ENCODE data around the gene EPHA6. TPM values are rescaled to one million over a fixed set of nuclear protein-coding genes. Genes with fewer than 3 reads are reported as not detected.

Gene EPHA6
- total and polyA plus RNA-seq, 10 of the 15 experiments (the other 5 are each of a cell fraction or from before 2014, with no cell fraction given), result not detected

DNA sequence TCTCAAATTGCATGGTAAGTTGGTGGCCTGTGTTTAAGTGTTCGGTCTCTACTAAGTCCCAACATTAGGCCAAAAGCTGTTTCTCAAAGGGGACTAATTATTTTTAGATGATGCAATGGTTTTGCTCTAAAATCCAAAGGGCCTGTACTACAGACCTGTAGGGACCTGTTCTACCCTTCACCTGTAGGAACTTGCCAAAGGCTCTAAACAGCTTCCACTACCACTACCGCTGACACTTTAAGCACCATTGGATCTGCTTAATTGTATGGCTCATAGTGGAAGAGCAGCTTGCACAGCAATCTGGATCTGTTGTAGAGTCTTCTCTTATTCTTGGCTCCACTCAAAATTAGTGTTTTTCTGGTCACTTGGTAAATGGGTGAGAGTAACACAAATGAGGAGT lies 346.8 kb downstream of the EPHA6 start:
- no peak for TF ChIP-seq ZNF207 (IDR thresholded peaks at IDR 0.05; ENCODE audit: borderline replicate concordance)
- no peak for TF ChIP-seq MTA3 (IDR thresholded peaks at IDR 0.05; ENCODE audit: borderline replicate concordance, low read length)
- TF ChIP-seq, protein P1, sequence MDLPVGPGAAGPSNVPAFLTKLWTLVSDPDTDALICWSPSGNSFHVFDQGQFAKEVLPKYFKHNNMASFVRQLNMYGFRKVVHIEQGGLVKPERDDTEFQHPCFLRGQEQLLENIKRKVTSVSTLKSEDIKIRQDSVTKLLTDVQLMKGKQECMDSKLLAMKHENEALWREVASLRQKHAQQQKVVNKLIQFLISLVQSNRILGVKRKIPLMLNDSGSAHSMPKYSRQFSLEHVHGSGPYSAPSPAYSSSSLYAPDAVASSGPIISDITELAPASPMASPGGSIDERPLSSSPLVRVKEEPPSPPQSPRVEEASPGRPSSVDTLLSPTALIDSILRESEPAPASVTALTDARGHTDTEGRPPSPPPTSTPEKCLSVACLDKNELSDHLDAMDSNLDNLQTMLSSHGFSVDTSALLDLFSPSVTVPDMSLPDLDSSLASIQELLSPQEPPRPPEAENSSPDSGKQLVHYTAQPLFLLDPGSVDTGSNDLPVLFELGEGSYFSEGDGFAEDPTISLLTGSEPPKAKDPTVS (IDR thresholded peaks at IDR 0.05; ENCODE audit: low read depth, low read length), result no peak
- CTCF ChIA-PET, result no interaction called here
- BruUV-seq (replicated peaks), result no TSS peak
- no peaks in the 10 kb centered on the region for H3K9me3 ChIP-seq (replicated peaks; ENCODE audit: control insufficient read depth, insufficient read depth, low read length)
- H3K4me3 ChIP-seq, result no peak overlapping the region
- H3K79me2 ChIP-seq (ENCODE audit: control insufficient read depth, insufficient read depth, low read length), result no peaks in the 10 kb centered on the region
- DNase-seq (ENCODE audit: low read depth, low spot score), result no peak
- 66% methylated on average over 2 of the region's 2 CpGs for WGBS (ENCODE audit: insufficient coverage, insufficient replicate concordance, low lambda C conversion rate, missing lambda C conversion rate)
- in situ Hi-C loops (cut with MboI), result no loop called here
- H3K9ac ChIP-seq (ENCODE audit: control insufficient read depth, insufficient read depth, low read length), result no peak overlapping the region
- H3K36me3 ChIP-seq (ENCODE audit: control insufficient read depth in 2 of 2, insufficient read depth in 2 of 2, low read length in 1 of 2), result no peaks in the 10 kb centered on the region
- POLR2A ChIA-PET, result no interaction called here
- SMC1A ChIA-PET (ENCODE audit: uncharacterized antibody, unreplicated experiment), result no interaction called here
- H3K27ac ChIP-seq (ENCODE audit: control insufficient read depth, insufficient read depth), result no peak overlapping the region
- intact Hi-C loops (cut with micrococcal nuclease; ENCODE audit: unreplicated experiment), result no loop called here
- ATAC-seq, result no peak
- RAD21 ChIA-PET (ENCODE audit: unreplicated experiment), result no interaction called here
- H4K20me1 ChIP-seq (ENCODE audit: control insufficient read depth, insufficient read depth), result no peaks in the 10 kb centered on the region
- no peak overlapping the region for H3K4me2 ChIP-seq (ENCODE audit: control insufficient read depth, insufficient read depth)
- no peaks in the 10 kb centered on the region for H3K27me3 ChIP-seq (replicated peaks in 1 of 2; ENCODE audit: control insufficient read depth in 2 of 2, insufficient read depth in 2 of 2, low read length in 1 of 2)
- FAIRE-seq, result no peak
- no peak overlapping the region for H2AFZ ChIP-seq (ENCODE audit: control insufficient read depth, low read depth, low read length)
- H3K4me1 ChIP-seq (ENCODE audit: control insufficient read depth, insufficient read depth, low read length), result no peaks in the 10 kb centered on the region

DNA sequence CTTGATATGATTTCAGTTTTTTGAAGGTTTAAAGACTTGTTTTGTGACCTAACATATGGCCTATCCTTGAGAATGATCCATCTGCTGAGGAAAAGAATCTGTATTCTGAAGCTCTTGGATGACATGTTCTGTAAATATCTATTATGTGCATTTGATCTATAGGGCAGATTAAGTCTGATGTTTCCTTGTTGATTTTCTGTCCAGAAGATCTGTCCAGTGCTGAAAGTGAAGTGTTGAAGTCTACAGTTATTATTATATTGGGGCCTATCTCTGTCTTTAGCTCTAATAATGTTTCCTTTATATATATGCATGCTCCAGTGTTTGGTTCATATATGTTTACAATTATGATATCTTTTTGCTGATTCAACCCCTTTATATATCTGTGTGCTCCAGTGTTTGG lies 362.8 kb downstream of the EPHA6 start:
- no peak overlapping the region for H2AFZ ChIP-seq (ENCODE audit: control insufficient read depth, low read depth, low read length)
- DNase-seq (ENCODE audit: low read depth, low spot score), result no peak
- ChIA-PET POLR2A (no interaction called here), RAD21 (ENCODE audit: unreplicated experiment) (no interaction called here), SMC1A (ENCODE audit: uncharacterized antibody, unreplicated experiment) (no interaction called here), CTCF (interaction anchor here (1.4 kb wide), 1 partner anchor 13 kb away, joined by 4 read pairs; no protein-coding TSS in a partner anchor)
- in situ Hi-C loops (cut with MboI) (no loop called here), intact Hi-C loops (cut with micrococcal nuclease; ENCODE audit: unreplicated experiment) (no loop called here)
- no peaks in the 10 kb centered on the region for H3K36me3 ChIP-seq (ENCODE audit: control insufficient read depth in 2 of 2, insufficient read depth in 2 of 2, low read length in 1 of 2)
- no peak for ATAC-seq
- BruUV-seq (replicated peaks), result no TSS peak
- H3K9ac ChIP-seq (ENCODE audit: control insufficient read depth, insufficient read depth, low read length), result no peak overlapping the region
- H3K4me1 ChIP-seq (ENCODE audit: control insufficient read depth, insufficient read depth, low read length), result no peaks in the 10 kb centered on the region
- no peak overlapping the region for H3K4me2 ChIP-seq (ENCODE audit: control insufficient read depth, insufficient read depth)
- TF ChIP-seq, protein P2, sequence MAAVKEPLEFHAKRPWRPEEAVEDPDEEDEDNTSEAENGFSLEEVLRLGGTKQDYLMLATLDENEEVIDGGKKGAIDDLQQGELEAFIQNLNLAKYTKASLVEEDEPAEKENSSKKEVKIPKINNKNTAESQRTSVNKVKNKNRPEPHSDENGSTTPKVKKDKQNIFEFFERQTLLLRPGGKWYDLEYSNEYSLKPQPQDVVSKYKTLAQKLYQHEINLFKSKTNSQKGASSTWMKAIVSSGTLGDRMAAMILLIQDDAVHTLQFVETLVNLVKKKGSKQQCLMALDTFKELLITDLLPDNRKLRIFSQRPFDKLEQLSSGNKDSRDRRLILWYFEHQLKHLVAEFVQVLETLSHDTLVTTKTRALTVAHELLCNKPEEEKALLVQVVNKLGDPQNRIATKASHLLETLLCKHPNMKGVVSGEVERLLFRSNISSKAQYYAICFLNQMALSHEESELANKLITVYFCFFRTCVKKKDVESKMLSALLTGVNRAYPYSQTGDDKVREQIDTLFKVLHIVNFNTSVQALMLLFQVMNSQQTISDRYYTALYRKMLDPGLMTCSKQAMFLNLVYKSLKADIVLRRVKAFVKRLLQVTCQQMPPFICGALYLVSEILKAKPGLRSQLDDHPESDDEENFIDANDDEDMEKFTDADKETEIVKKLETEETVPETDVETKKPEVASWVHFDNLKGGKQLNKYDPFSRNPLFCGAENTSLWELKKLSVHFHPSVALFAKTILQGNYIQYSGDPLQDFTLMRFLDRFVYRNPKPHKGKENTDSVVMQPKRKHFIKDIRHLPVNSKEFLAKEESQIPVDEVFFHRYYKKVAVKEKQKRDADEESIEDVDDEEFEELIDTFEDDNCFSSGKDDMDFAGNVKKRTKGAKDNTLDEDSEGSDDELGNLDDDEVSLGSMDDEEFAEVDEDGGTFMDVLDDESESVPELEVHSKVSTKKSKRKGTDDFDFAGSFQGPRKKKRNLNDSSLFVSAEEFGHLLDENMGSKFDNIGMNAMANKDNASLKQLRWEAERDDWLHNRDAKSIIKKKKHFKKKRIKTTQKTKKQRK (IDR thresholded peaks at IDR 0.05; ENCODE audit: low read depth, low read length), result no peak
- TF ChIP-seq TARDBP (IDR thresholded peaks at IDR 0.05; ENCODE audit: borderline replicate concordance) (no peak), IKZF2 (IDR thresholded peaks at IDR 0.05) (no peak), RCOR1 (conservative IDR thresholded peaks at IDR 0.05; ENCODE audit: low read depth, low read length) (no peak), NR2C2 (IDR thresholded peaks at IDR 0.05; ENCODE audit: borderline replicate concordance, control insufficient read depth, insufficient read length, low read depth) (no peak), RBBP5 (conservative IDR thresholded peaks at IDR 0.05) (no peak), HDGF (IDR thresholded peaks at IDR 0.05) (no peak), ZNF24 (IDR thresholded peaks at IDR 0.05) (no peak)
- no peak overlapping the region for H3K27ac ChIP-seq (ENCODE audit: control insufficient read depth, insufficient read depth)
- no peaks in the 10 kb centered on the region for H3K27me3 ChIP-seq (replicated peaks in 1 of 2; ENCODE audit: control insufficient read depth in 2 of 2, insufficient read depth in 2 of 2, low read length in 1 of 2)
- FAIRE-seq, result no peak
- H4K20me1 ChIP-seq (ENCODE audit: control insufficient read depth, insufficient read depth), result no peaks in the 10 kb centered on the region
- no peak overlapping the region for H3K4me3 ChIP-seq
- H3K9me3 ChIP-seq (replicated peaks; ENCODE audit: control insufficient read depth, insufficient read depth, low read length), result no peaks in the 10 kb centered on the region
- no peaks in the 10 kb centered on the region for H3K79me2 ChIP-seq (ENCODE audit: control insufficient read depth, insufficient read depth, low read length)

Data from GM12878 (cell line).